Panc1 (cell line): ENCODE data around the gene SARNP. TPM values are rescaled to one million over a fixed set of nuclear protein-coding genes. Genes with fewer than 3 reads are reported as not detected.

Source experiments
- ATAC-seq: fragments of 200-7000 bp; cut with Tn5 transposase; 2 replicates; pipeline ENCODE4 v1.9.1; 2020; ENCODE audit warnings: mild to moderate bottlenecking, moderate library complexity
- BruUV-seq: library from RNA; stranded (reverse); fragments of 400-500 nt; replicated peaks from 2 replicates; lab custom pipeline; 2021; lab: Mats Ljungman, UMichigan
- CTCF ChIA-PET: fragments of 300-600 bp; sonication (Branson Sonifier 250); formaldehyde crosslinking; loops from one replicate; lab custom pipeline; 2022; ENCODE audit warnings: antibody characterized with exemption; lab: Charles Lee
- POLR2A ChIA-PET: fragments of 300-600 bp; sonication (Branson Sonifier 250); formaldehyde crosslinking; loops from one replicate; lab custom pipeline; 2022; ENCODE audit warnings: antibody characterized with exemption; lab: Charles Lee
- DNase-seq: peaks from one replicate; pipeline ENCODE4 v3.0.0-alpha.2; 2010; ENCODE audit warnings: low read depth, low spot score
- H3K27ac ChIP-seq: 2 replicates; pipeline ENCODE4 v1.5.1; 2011; ENCODE audit warnings: mild to moderate bottlenecking, low read length, inconsistent platforms
- H3K27me3 ChIP-seq: fragments of 200-500 bp; sonication (Bioruptor generic); 2 replicates; pipeline ENCODE4 v1.6.0; 2014; ENCODE audit warnings: low read length, inconsistent platforms; ENCODE audit not compliant: control insufficient read depth, insufficient read depth
- H3K36me3 ChIP-seq: fragments of 200-500 bp; sonication (Bioruptor generic); 2 replicates; pipeline ENCODE4 v1.5.1; 2014; ENCODE audit warnings: inconsistent platforms, mild to moderate bottlenecking, low read length, moderate library complexity; ENCODE audit not compliant: control insufficient read depth, insufficient read depth
- H3K4me1 ChIP-seq: 2 replicates; pipeline ENCODE4 v1.5.1; 2011; ENCODE audit warnings: inconsistent platforms, mild to moderate bottlenecking, low read length, moderate library complexity; ENCODE audit not compliant: control insufficient read depth, insufficient read depth
- H3K4me3 ChIP-seq, 2 experiments: 2 replicates each; pipeline ENCODE4 v1.5.1; 2011 to 2012; ENCODE audit warnings: low read depth in 2 of 2, low read length in 2 of 2, mild to moderate bottlenecking in 2 of 2, inconsistent platforms in 1 of 2, moderate library complexity in 1 of 2
- H3K9me3 ChIP-seq: fragments of 200-500 bp; sonication (Bioruptor generic); 2 replicates; pipeline ENCODE4 v1.5.1; 2014; ENCODE audit warnings: low read depth, mild to moderate bottlenecking, inconsistent platforms, low read length, moderate library complexity; ENCODE audit not compliant: control insufficient read depth, insufficient read depth
- POLR2AphosphoS5 ChIP-seq: IDR thresholded peaks from 2 replicates; pipeline ENCODE4 v1.6.1; 2012; ENCODE audit warnings: mild to moderate bottlenecking, low read depth, low read length, moderate library complexity
- SIN3A ChIP-seq: IDR thresholded peaks from 2 replicates; pipeline ENCODE4 v1.6.1; 2012; ENCODE audit warnings: low read depth, mild to moderate bottlenecking, low read length, moderate library complexity, borderline replicate concordance; ENCODE audit not compliant: insufficient read depth
- TCF7L2 ChIP-seq: IDR thresholded peaks from 2 replicates; pipeline ENCODE4 v1.6.1; 2011; ENCODE audit warnings: mild to moderate bottlenecking, low read depth, low read length, inconsistent platforms
- in situ Hi-C: cut with HindIII; loops from 2 replicates; pipeline ENCODE4 v1.10.0; 2016; ENCODE audit warnings: low sequenced_read_pairs, low pct_unique_long_range_greater_than_20kb
- intact Hi-C: fragments of 100-400 bp; cut with micrococcal nuclease; formaldehyde crosslinking; loops from one replicate; pipeline ENCODE4 v1.10.0; 2022; ENCODE audit not compliant: unreplicated experiment
- total RNA-seq: library from RNA; stranded (reverse); gene quantifications from one replicate; pipeline ENCODE4 v1.2.1, GENCODE V29; 2021; ENCODE audit not compliant: unreplicated experiment
- TF ChIP-seq, protein P1 (sequence below): fragments of 450-650 bp; IDR thresholded peaks from 2 replicates; pipeline ENCODE4 v1.5.1; 2017; ENCODE audit warnings: mild to moderate bottlenecking
- TF ChIP-seq, protein P2 (sequence below), 2 experiments: IDR thresholded peaks; 2 replicates each; pipeline ENCODE4 v1.6.1; 2011 to 2012; ENCODE audit warnings: low read depth in 2 of 2, control low read depth in 1 of 2, low read length in 1 of 2, mild to moderate bottlenecking in 1 of 2, moderate library complexity in 1 of 2; ENCODE audit not compliant: insufficient read depth in 1 of 2

Gene SARNP
- total RNA-seq, 1 experiment from 2014 or later = 69.3 TPM

DNA sequence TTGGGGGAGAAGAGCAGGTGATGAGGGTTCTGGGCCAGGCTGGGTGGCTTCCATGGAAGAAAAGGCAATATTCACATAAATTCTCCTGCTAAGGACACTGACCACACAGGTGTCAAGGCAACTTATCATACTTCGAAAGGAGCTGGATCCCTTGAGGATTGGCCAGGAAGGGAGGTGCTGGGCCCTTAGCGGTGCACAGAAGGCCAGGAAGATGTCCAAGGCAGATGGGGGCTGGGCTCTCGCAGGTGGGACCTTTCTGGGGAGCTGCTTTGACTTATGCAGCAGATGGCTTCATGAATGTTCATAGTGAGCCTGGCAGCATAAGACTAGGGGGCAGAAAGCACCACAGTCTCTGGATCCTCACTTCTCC, 92.6 kb downstream of the SARNP start:
- Histone ChIP-seq H3K36me3 (peaks cover 10% of the 10 kb centered on the region), H3K27ac (no peak overlapping the region; the same call in 1 of the 2 replicates), H3K9me3 (no peaks in the 10 kb centered on the region), H3K4me3 (no peak overlapping the region), H3K4me1 (peaks cover 31% of the 10 kb centered on the region), H3K27me3 (no peaks in the 10 kb centered on the region)
- intact Hi-C loops (loop anchor here (5.0 to 10.0 kb wide), 2 partner anchors 202 to 530 kb away; partner anchors contain the start of gene PYM1), in situ Hi-C loops (no loop called here)
- TF ChIP-seq POLR2AphosphoS5 = no peak
- TF ChIP-seq, protein P1, sequence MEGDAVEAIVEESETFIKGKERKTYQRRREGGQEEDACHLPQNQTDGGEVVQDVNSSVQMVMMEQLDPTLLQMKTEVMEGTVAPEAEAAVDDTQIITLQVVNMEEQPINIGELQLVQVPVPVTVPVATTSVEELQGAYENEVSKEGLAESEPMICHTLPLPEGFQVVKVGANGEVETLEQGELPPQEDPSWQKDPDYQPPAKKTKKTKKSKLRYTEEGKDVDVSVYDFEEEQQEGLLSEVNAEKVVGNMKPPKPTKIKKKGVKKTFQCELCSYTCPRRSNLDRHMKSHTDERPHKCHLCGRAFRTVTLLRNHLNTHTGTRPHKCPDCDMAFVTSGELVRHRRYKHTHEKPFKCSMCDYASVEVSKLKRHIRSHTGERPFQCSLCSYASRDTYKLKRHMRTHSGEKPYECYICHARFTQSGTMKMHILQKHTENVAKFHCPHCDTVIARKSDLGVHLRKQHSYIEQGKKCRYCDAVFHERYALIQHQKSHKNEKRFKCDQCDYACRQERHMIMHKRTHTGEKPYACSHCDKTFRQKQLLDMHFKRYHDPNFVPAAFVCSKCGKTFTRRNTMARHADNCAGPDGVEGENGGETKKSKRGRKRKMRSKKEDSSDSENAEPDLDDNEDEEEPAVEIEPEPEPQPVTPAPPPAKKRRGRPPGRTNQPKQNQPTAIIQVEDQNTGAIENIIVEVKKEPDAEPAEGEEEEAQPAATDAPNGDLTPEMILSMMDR = no peak; the same call in 1 of the 2 replicates
- no peak for DNase-seq
- no peak for ATAC-seq
- POLR2A ChIA-PET = no interaction called here
- CTCF ChIA-PET = interaction anchor here (1.0 to 2.4 kb wide), 2 partner anchors 10 to 13 kb away, joined by 3 to 17 read pairs; no protein-coding TSS in a partner anchor
- BruUV-seq = no TSS peak

DNA sequence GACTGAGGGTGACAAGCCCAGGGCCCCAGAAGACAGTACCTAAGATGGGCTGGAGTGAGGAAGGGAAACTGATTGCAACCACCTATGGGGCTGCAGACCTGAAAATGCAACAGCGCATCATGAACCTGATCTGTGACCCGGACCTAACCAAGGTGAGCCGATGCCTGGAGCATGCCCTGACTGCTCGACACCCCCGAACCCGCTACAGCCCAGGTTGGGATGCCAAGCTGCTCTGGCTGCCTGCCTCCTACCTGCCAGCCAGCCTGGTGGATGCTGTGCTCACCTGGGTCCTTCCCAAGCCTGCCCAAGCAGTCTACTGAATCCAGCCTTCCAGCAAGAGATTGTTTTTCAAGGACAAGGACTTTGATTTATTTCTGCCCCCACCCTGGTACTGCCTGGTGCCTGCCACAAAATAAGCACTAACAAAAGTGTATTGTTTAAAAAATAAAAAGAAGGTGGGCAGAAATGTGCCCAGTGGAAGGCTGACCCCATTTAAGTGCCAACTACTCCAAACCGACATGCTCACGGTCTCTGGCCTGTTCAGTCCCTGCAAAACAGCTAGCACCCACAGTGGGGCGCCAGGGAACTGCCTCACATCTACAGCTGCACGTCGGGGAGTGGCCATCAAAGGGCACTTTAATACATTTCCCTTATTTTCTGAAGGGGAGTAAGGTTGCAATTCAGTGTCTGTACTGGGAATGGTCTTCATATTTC, 93.1 kb downstream of the SARNP start:
- intact Hi-C loops = loop anchor here (10.0 kb wide), 1 partner anchor 530 kb away; no protein-coding TSS in a partner anchor
- ChIA-PET CTCF (interaction anchor here (1.0 to 2.4 kb wide), 2 partner anchors 10 to 14 kb away, joined by 3 to 17 read pairs; no protein-coding TSS in a partner anchor), POLR2A (no interaction called here)
- no peak overlapping the region; the same call in 1 of the 2 replicates for H3K27ac ChIP-seq
- no peaks in the 10 kb centered on the region for H3K9me3 ChIP-seq
- ATAC-seq (no peak), DNase-seq (no peak)
- TF ChIP-seq, protein P2, sequence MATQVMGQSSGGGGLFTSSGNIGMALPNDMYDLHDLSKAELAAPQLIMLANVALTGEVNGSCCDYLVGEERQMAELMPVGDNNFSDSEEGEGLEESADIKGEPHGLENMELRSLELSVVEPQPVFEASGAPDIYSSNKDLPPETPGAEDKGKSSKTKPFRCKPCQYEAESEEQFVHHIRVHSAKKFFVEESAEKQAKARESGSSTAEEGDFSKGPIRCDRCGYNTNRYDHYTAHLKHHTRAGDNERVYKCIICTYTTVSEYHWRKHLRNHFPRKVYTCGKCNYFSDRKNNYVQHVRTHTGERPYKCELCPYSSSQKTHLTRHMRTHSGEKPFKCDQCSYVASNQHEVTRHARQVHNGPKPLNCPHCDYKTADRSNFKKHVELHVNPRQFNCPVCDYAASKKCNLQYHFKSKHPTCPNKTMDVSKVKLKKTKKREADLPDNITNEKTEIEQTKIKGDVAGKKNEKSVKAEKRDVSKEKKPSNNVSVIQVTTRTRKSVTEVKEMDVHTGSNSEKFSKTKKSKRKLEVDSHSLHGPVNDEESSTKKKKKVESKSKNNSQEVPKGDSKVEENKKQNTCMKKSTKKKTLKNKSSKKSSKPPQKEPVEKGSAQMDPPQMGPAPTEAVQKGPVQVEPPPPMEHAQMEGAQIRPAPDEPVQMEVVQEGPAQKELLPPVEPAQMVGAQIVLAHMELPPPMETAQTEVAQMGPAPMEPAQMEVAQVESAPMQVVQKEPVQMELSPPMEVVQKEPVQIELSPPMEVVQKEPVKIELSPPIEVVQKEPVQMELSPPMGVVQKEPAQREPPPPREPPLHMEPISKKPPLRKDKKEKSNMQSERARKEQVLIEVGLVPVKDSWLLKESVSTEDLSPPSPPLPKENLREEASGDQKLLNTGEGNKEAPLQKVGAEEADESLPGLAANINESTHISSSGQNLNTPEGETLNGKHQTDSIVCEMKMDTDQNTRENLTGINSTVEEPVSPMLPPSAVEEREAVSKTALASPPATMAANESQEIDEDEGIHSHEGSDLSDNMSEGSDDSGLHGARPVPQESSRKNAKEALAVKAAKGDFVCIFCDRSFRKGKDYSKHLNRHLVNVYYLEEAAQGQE (IDR thresholded peaks at IDR 0.05; ENCODE audit: insufficient read depth in 1 of 2, low read depth in 2 of 2, low read length in 1 of 2) = no peak
- TF ChIP-seq TCF7L2 = no peak
- TF ChIP-seq, protein P1 = peak; percentile 88
- TF ChIP-seq SIN3A = no peak
- TF ChIP-seq POLR2AphosphoS5 = no peak
- H3K36me3 ChIP-seq = peaks cover 10% of the 10 kb centered on the region
- no peak overlapping the region for H3K4me3 ChIP-seq
- no TSS peak for BruUV-seq
- in situ Hi-C loops = no loop called here
- H3K27me3 ChIP-seq = no peaks in the 10 kb centered on the region
- H3K4me1 ChIP-seq = peaks cover 30% of the 10 kb centered on the region
